GM19193 (cell line): Measurements from ENCODE around the gene PRADC1.

Source experiments
- POLR2A ChIP-seq: IDR thresholded peaks from 4 replicates; pipeline ENCODE4 v1.6.1; 2011; ENCODE audit not compliant: insufficient read depth, insufficient read length; ENCODE audit errors: extremely low read depth

PRADC1 gene

DNA sequence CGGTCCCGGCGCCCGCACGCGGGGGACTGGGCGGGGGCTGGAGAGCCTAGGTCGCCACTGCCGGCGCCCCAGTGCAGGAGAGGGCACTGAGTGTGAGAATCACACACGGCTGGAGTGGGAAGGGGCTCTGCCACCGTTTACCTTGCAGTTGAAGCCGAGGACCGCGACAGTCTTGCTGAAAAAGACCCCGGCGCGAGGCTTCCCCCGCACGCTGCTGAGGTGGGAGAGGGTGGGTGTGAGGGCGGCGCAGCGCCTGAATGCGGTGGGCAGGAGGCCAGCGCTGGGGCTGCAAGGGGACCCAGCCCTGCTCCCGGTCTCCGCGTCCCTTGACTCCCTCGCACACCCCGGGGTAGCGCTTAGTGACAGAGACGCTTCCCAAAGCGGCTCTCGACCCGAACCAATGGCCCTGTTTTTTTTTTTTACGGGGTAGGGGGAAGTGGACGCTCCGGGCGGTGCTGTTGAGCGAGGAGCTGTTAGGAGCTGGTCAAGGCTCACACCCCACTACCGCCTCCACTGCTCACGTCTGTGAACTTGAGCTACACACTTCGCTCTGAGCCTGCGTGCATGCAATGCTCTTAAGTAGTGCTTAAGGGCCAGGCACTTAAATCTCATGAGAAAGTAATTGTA, 29.9 kb downstream of the PRADC1 start:
- no peak for TF ChIP-seq POLR2A

GRCh38 chr2:73202156-73203054, 30.6 kb downstream of the PRADC1 start, which contains the start of gene NOTO:
TSS of gene NOTO (plus strand) at chr2:73202574. CDS start at chr2:73202667, 93 bp downstream.
- no peak for TF ChIP-seq POLR2A

DNA sequence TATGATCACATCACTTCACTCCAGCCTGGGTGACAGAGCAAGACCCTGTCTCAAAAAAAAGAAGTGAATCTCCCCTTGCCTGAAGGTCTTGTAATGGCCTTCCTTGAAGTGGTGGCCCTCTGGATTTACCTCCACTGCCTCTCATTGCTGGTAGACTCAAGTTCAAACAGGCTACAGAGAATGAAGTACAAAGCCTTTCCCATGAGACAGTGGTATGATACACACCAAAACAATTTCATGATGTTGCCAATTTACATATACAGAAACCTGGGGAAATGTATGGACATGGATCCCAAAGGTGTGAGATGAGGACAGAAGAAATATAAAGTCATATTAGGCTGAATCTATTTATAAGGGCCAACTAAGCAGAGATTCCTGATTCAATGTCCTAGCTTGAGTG, 35.5 kb downstream of the PRADC1 start:
- no peak for TF ChIP-seq POLR2A

DNA sequence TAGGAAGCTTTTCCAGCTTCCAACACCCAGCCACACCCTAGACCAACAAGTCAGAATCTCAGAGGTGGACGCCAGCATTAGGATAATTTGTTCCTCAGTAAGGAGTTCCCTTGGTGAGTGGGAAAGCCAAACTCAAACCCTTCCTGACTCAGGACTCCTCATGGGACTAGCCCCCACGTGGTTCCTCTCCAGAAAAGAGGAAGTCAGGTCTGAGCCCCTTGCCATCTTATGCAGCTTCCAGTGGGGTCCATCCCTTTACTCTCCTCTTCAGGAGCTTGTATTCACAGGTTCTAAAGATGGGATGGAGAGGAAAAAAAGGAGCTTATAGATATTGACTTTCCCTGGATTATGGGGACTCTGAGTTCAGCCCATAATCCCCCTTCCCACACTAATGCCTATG, 45.5 kb downstream of the PRADC1 start:
- no peak for TF ChIP-seq POLR2A

- no peak for TF ChIP-seq POLR2A
Observed at GRCh38 chr2:73185965-73186364, 47.1 kb downstream of the PRADC1 start.
